GM06990 (cell line): ENCODE measurements around the gene DPP10.

Experiments used
- DNase-seq: peaks from one replicate; pipeline ENCODE4 v3.0.0-alpha.2; 2011; ENCODE audit not compliant: insufficient read length; ENCODE audit errors: extremely low read depth
- H3K27me3 ChIP-seq: replicated peaks from 2 replicates; pipeline ENCODE4 v1.6.0; 2011; ENCODE audit warnings: low read length; ENCODE audit not compliant: control insufficient read depth, insufficient read depth
- H3K36me3 ChIP-seq: 2 replicates; pipeline ENCODE4 v1.5.1; 2011; ENCODE audit warnings: low read length; ENCODE audit not compliant: control insufficient read depth, insufficient read depth
- H3K4me3 ChIP-seq: replicated peaks from 2 replicates; pipeline ENCODE4 v1.5.1; 2011; ENCODE audit warnings: low read depth, mild to moderate bottlenecking, control low read depth, low read length
- CTCF ChIP-seq: IDR thresholded peaks from 2 replicates; pipeline ENCODE4 v1.5.1; 2011; ENCODE audit warnings: low read length, control low read depth, mild to moderate bottlenecking, inconsistent platforms; ENCODE audit not compliant: insufficient read depth, poor library complexity, severe bottlenecking

The DPP10 gene

DNA sequence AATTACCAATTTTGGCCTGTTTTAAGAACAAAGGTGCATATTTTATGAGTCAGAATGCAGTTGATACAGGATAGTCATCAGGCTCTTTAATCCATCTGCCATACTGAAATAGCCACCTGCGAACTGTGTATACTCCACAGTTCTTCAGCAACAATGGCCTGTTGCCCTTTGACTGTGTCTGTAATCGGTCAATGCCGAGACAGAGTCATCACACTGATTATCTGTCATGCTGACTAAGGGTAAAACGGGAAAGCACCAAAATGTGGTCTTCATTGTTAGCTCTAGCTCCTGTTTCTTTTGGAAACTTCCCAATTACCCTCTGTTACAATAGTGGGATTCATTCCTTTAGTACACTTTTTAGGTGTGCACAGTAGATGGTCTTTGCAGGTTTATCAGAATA lies 871.7 kb downstream of the DPP10 start:
- no peak for TF ChIP-seq CTCF
- H3K4me3 ChIP-seq: no peak overlapping the region
- H3K27me3 ChIP-seq: no peaks in the 10 kb centered on the region
- no peak for DNase-seq
- H3K36me3 ChIP-seq: no peaks in the 10 kb centered on the region

- no peak for DNase-seq
- Histone ChIP-seq H3K4me3 (no peak overlapping the region), H3K36me3 (no peaks in the 10 kb centered on the region), H3K27me3 (no peaks in the 10 kb centered on the region)
- no peak for TF ChIP-seq CTCF
Measured at GRCh38 chr2:115327061-115327460, 884.6 kb downstream of the DPP10 start.

DNA sequence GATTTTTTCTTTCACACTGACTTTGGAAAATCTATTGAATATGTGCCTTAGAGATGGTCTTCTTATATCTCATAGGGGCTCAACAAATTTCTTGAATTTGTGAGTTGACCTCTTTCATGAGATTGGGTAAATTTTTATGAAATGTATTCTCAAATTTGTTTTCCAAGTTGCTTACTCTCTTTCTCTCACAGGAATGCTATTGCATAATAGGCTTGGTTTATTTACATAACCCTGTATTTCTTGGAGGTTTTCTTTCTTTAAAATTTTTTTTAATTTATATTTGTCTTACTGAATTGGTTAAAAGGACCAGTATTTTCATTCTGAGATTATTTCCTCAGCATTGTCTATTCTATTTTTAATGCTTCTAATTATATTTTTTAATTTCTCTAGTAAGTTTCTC lies 917.1 kb downstream of the DPP10 start:
- Histone ChIP-seq H3K4me3 (no peak overlapping the region), H3K27me3 (no peaks in the 10 kb centered on the region), H3K36me3 (no peaks in the 10 kb centered on the region)
- DNase-seq: no peak
- no peak for TF ChIP-seq CTCF

DNA sequence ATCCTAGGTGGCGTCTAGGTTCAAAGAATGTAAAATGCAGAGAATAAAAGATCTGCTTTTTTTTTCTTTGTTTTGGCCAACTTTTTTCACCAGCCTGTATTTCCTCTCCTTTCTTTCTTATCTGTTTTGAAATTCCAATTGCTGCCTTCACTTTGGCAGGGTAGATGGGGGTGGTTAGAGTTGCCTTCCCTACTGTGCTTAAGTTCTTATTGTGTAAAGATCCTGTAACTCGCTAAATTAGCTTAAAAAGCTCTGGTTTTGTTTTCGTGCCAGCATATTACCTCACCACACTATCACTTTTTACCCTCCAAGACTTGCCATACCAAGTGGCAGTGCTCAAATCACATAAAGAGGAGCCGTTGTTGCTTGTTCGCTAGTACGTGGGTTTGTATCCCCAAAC lies 921.7 kb downstream of the DPP10 start:
- no peak for DNase-seq
- no peaks in the 10 kb centered on the region for H3K36me3 ChIP-seq
- no peak for TF ChIP-seq CTCF
- no peaks in the 10 kb centered on the region for H3K27me3 ChIP-seq
- H3K4me3 ChIP-seq: no peak overlapping the region

DNA sequence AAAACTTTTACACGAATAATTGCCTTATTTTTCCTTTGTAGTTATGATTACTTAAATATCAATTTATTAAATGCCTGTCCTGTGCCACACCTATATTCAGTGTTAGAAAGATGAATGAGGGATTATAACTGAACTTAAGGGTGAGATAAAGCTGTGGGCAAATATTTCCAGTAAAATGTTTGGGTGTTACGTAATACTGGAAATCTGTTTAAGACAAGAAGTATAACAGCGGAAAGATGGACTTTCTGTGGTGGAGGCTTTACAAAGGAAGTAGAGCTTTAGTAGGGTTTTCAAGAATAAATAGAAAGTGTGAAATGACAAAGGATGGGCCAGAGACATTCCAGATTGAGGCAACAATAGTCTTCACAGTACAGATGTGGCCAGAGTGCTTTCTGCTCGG lies 927.0 kb downstream of the DPP10 start:
- Histone ChIP-seq H3K27me3 (no peaks in the 10 kb centered on the region), H3K36me3 (no peaks in the 10 kb centered on the region), H3K4me3 (no peak overlapping the region)
- TF ChIP-seq CTCF: no peak
- DNase-seq: no peak

GRCh38 chr2:115374981-115375380 lies 932.5 kb downstream of the DPP10 start:
- TF ChIP-seq CTCF: no peak
- Histone ChIP-seq H3K4me3 (no peak overlapping the region), H3K36me3 (no peaks in the 10 kb centered on the region), H3K27me3 (no peaks in the 10 kb centered on the region)
- DNase-seq: no peak
